ENCODE results near the gene CSTPP1.

GRCh38 chr11:46894506-46894905 is 42.1 kb upstream of the CSTPP1 start:
- TF ChIP-seq POLR2A (IDR thresholded peaks at IDR 0.05; ENCODE audit: low read depth) = no peak
- no peak for TF ChIP-seq CTCF (IDR thresholded peaks at IDR 0.05)

All from esophagus muscularis mucosa (tissue), 3 donors.